Activated CD4-positive, CD25-positive, alpha-beta regulatory T cell treated with anti-CD3 and anti-CD28 coated beads, Interleukin-2, amount 50 U/mL, for 16 hours (primary cell): Measurements from ENCODE around the gene TMEM205.
"Not testable (repeated sequence)": the region's sequence is repeated elsewhere in the genome, so short reads cannot be mapped to it uniquely, and the experiment has no call there.

ENCODE experiments used
- DNase-seq: peaks from one replicate; pipeline ENCODE4 v3.0.0-alpha.2; 2020; ENCODE audit warnings: low read depth, low spot score

The TMEM205 gene

GRCh38 chr19:11373166-11373884 lies 27.3 kb upstream of the TMEM205 start:
- DNase-seq: no peak

- no peak for DNase-seq
Observed at GRCh38 chr19:11370744-11371143, 24.7 kb upstream of the TMEM205 start.

- DNase-seq: no peak
Observed at GRCh38 chr19:11367528-11367927, 21.5 kb upstream of the TMEM205 start.

GRCh38 chr19:11365557-11366117 lies 19.6 kb upstream of the TMEM205 start:
- DNase-seq: no peak

GRCh38 chr19:11364935-11365334 lies 18.9 kb upstream of the TMEM205 start:
- no peak for DNase-seq

- no peak for DNase-seq
Observed at GRCh38 chr19:11364296-11364904, 18.3 kb upstream of the TMEM205 start.

GRCh38 chr19:11363881-11364280 lies 17.8 kb upstream of the TMEM205 start:
- no peak for DNase-seq

GRCh38 chr19:11361771-11362731 lies 16.0 kb upstream of the TMEM205 start:
- no peak for DNase-seq

GRCh38 chr19:11361037-11361770 lies 15.1 kb upstream of the TMEM205 start:
- DNase-seq: no peak

- DNase-seq: no peak
Observed at GRCh38 chr19:11359421-11359820, 13.4 kb upstream of the TMEM205 start.

- no peak for DNase-seq
Observed at GRCh38 chr19:11356676-11357550, 10.8 kb upstream of the TMEM205 start.

- no peak for DNase-seq
Observed at GRCh38 chr19:11356074-11356397, 10.0 kb upstream of the TMEM205 start.

- DNase-seq: peak; percentile 60
Observed at GRCh38 chr19:11355160-11356073, 9.3 kb upstream of the TMEM205 start, which contains the start of gene PLPPR2. Gene PLPPR2 (plus strand): TSS chr19:11355432. CDS start chr19:11357674, 2,242 bp downstream.

GRCh38 chr19:11354102-11354501 lies 8.0 kb upstream of the TMEM205 start:
- not testable (repeated sequence) for DNase-seq

GRCh38 chr19:11349171-11349570 lies 3.1 kb upstream of the TMEM205 start:
- no peak for DNase-seq

GRCh38 chr19:11347546-11348039 lies 1.5 kb upstream of the TMEM205 start:
- DNase-seq: no peak

- DNase-seq: no peak
Observed at GRCh38 chr19:11345122-11345803, 805 bp downstream of the TMEM205 start.

- no peak for DNase-seq
Observed at GRCh38 chr19:11342429-11342828, 3.6 kb downstream of the TMEM205 start.
